Left hindlimb (tissue), 1 donor: ENCODE results near the gene SLC17A5.
"Not testable (repeated sequence)": the region's sequence is repeated elsewhere in the genome, so short reads cannot be mapped to it uniquely, and the experiment has no call there.

Experiments
- DNase-seq: peaks from one replicate; pipeline ENCODE4 v3.0.0-alpha.2; 2018

Gene SLC17A5

GRCh38 chr6:73653571-73654424 lies at the start of gene SLC17A5:
TSS of gene SLC17A5 (minus strand) at chr6:73653992. CDS start at chr6:73653886, 106 bp downstream.
- peak; percentile 96 for DNase-seq

- DNase-seq: no peak
Observed at GRCh38 chr6:73703466-73703865, 49.7 kb upstream of the SLC17A5 start.

- DNase-seq: no peak
Observed at GRCh38 chr6:73702444-73702843, 48.7 kb upstream of the SLC17A5 start.

- no peak for DNase-seq
Observed at GRCh38 chr6:73699676-73700459, 46.1 kb upstream of the SLC17A5 start.

- DNase-seq: no peak
Observed at GRCh38 chr6:73696966-73697655, 43.3 kb upstream of the SLC17A5 start.

GRCh38 chr6:73695619-73696421 lies 42.0 kb upstream of the SLC17A5 start, which contains the start of gene CD109:
TSS of gene CD109 (plus strand) at chr6:73696203. CDS start at chr6:73696216, 13 bp downstream.
- peak; percentile 84 for DNase-seq

- DNase-seq: peak; percentile 50
Observed at GRCh38 chr6:73694711-73695411, 41.1 kb upstream of the SLC17A5 start.

GRCh38 chr6:73691512-73691911 lies 37.7 kb upstream of the SLC17A5 start:
- no peak for DNase-seq

- no peak for DNase-seq
Observed at GRCh38 chr6:73690056-73690455, 36.3 kb upstream of the SLC17A5 start.

- DNase-seq: no peak
Observed at GRCh38 chr6:73688351-73688750, 34.6 kb upstream of the SLC17A5 start.

GRCh38 chr6:73683574-73683973 lies 29.8 kb upstream of the SLC17A5 start:
- not testable (repeated sequence) for DNase-seq

GRCh38 chr6:73680289-73680918 lies 26.6 kb upstream of the SLC17A5 start:
- DNase-seq: no peak

GRCh38 chr6:73679846-73680245 lies 26.1 kb upstream of the SLC17A5 start:
- DNase-seq: not testable (repeated sequence)

GRCh38 chr6:73679009-73679408 lies 25.2 kb upstream of the SLC17A5 start:
- DNase-seq: no peak

GRCh38 chr6:73675466-73676098 lies 21.8 kb upstream of the SLC17A5 start:
- peak; percentile 70 for DNase-seq

- no peak for DNase-seq
Observed at GRCh38 chr6:73671911-73672685, 18.3 kb upstream of the SLC17A5 start.

- no peak for DNase-seq
Observed at GRCh38 chr6:73669005-73669404, 15.2 kb upstream of the SLC17A5 start.

- DNase-seq: no peak
Observed at GRCh38 chr6:73667798-73668197, 14.0 kb upstream of the SLC17A5 start.

- DNase-seq: no peak
Observed at GRCh38 chr6:73666393-73666792, 12.6 kb upstream of the SLC17A5 start.
